ENCODE measurements around the gene RPS15. TPM values are rescaled to one million over a fixed set of nuclear protein-coding genes. Genes with fewer than 3 reads are reported as not detected.

The RPS15 gene
- total RNA-seq, 5 donors from 2014 or later (not counting 1 experiment from before 2014, with no cell fraction given) = 1,731 to 2,353 (median 2,282) TPM

- Histone ChIP-seq H3K9me3 (no peaks in the 10 kb centered on the region), H3K27ac (ENCODE audit: low read length) (no peak overlapping the region), H3K4me1 (ENCODE audit: control insufficient read depth in 1 of 2, extremely low read depth in 1 of 2, insufficient read depth in 2 of 2, low read length in 2 of 2) (peaks cover 0 to 14% of the 10 kb centered on the region in 2 experiments), H3K27me3 (replicated peaks in 1 of 2; ENCODE audit: control insufficient read depth in 2 of 2, extremely low read depth in 1 of 2, insufficient read depth in 2 of 2, low read length in 1 of 2) (no peaks in the 10 kb centered on the region), H3K4me3 (ENCODE audit: control insufficient read depth in 1 of 2, extremely low read depth in 1 of 2, low read length in 1 of 2) (no peak overlapping the region), H3K36me3 (ENCODE audit: control insufficient read depth in 2 of 2, extremely low read depth in 1 of 2, insufficient read depth in 1 of 2, low read length in 1 of 2) (peaks cover 5 to 43% of the 10 kb centered on the region in 2 donors)
- peaks cover 0 to 9% (median 4%) of the 10 kb centered on the region in 3 donors for H3K4me1 Mint-ChIP-seq
- ATAC-seq (replicated peaks in 1 of 4) (no peak), DNase-seq (no peak)
- 96% methylated on average over 22 of the region's 37 CpGs for WGBS (ENCODE audit: insufficient coverage)
- H3K36me3 Mint-ChIP-seq = peaks cover 26% of the 10 kb centered on the region
- H3K27me3 Mint-ChIP-seq = no peaks in the 10 kb centered on the region
- H3K4me3 Mint-ChIP-seq = no peak overlapping the region
- no peaks in the 10 kb centered on the region for H3K9me3 Mint-ChIP-seq
- ChIA-PET CTCF (no interaction called here), POLR2A (no interaction called here)
- no peak overlapping the region for H3K27ac Mint-ChIP-seq
These were observed 45.2 kb upstream of the RPS15 start for GRCh38 chr19:1392939-1393530.

- no peak overlapping the region for H3K27ac Mint-ChIP-seq
- ChIA-PET POLR2A (no interaction called here), CTCF (no interaction called here)
- WGBS (ENCODE audit: insufficient coverage) = 95% methylated on average over 17 of the region's 17 CpGs
- DNase-seq = no peak
- Histone ChIP-seq H3K27me3 (replicated peaks in 1 of 2; ENCODE audit: control insufficient read depth in 2 of 2, extremely low read depth in 1 of 2, insufficient read depth in 2 of 2, low read length in 1 of 2) (no peaks in the 10 kb centered on the region), H3K4me3 (ENCODE audit: control insufficient read depth in 1 of 2, extremely low read depth in 1 of 2, low read length in 1 of 2) (no peak overlapping the region), H3K4me1 (ENCODE audit: control insufficient read depth in 1 of 2, extremely low read depth in 1 of 2, insufficient read depth in 2 of 2, low read length in 2 of 2) (peaks cover 0 to 14% of the 10 kb centered on the region in 2 experiments), H3K36me3 (ENCODE audit: control insufficient read depth in 2 of 2, extremely low read depth in 1 of 2, insufficient read depth in 1 of 2, low read length in 1 of 2) (peaks cover 10 to 35% of the 10 kb centered on the region in 2 donors), H3K9me3 (no peaks in the 10 kb centered on the region), H3K27ac (ENCODE audit: low read length) (no peak overlapping the region)
- H3K36me3 Mint-ChIP-seq = peaks cover 25% of the 10 kb centered on the region
- H3K27me3 Mint-ChIP-seq = no peaks in the 10 kb centered on the region
- H3K4me1 Mint-ChIP-seq = peaks cover 4 to 8% (median 4%) of the 10 kb centered on the region in 3 donors
- H3K4me3 Mint-ChIP-seq = no peak overlapping the region
- H3K9me3 Mint-ChIP-seq = no peaks in the 10 kb centered on the region
- no peak for ATAC-seq (replicated peaks in 1 of 4)
These were observed 44.4 kb upstream of the RPS15 start for GRCh38 chr19:1393841-1394240.

DNA sequence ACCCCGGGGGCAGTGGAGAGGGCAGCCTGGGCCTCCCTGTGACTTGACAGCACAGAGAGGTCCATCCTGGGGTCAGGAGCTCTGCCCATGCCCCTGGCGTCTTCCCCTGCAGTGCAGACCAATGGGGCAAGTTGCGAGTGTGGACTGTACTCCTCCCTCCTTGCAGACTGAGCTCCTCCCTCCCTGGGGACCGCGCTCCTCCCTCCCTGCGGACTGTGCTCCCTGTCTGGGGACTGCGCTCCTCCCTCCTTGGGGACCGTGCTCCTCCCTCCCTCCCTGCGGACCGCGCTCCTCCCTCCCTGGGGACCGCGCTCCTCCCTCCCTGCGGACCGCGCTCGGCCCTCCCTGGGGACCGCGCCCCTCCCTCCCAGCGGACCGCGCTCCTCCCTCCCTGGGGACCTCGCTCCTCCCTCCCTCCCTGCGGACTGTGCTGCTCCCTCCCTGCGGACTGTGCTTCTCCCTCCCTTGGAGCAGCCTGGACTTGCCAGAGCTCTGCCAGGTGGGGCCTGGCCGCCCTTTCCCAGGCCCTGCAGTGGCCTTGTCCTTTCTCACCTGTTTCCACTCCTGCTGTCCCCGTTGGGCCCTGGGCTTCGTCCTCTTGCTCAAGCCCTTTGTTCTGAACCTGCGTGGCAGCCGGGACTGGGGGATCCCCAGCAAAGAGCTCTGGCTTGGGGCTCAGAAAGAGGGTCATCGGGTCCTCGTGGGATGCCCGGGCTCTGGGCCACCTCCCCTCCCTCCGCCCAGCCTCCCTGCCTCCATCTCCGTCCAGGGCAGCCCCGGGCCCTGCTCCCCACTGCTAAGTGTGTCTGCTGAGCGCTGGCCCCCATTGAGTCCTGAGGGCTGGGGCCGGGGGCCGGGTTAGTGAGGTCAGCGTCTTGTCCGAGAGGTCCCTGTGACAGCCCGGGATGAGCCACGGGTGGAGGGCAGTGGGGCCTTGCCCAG lies 43.7 kb upstream of the RPS15 start:
- H3K9me3 Mint-ChIP-seq = no peaks in the 10 kb centered on the region
- DNase-seq = no peak
- Histone ChIP-seq H3K4me1 (ENCODE audit: control insufficient read depth in 1 of 2, extremely low read depth in 1 of 2, insufficient read depth in 2 of 2, low read length in 2 of 2) (peaks cover 0 to 14% of the 10 kb centered on the region in 2 experiments), H3K9me3 (no peaks in the 10 kb centered on the region), H3K27ac (ENCODE audit: low read length) (no peak overlapping the region), H3K4me3 (ENCODE audit: control insufficient read depth in 1 of 2, extremely low read depth in 1 of 2, low read length in 1 of 2) (no peak overlapping the region), H3K27me3 (replicated peaks in 1 of 2; ENCODE audit: control insufficient read depth in 2 of 2, extremely low read depth in 1 of 2, insufficient read depth in 2 of 2, low read length in 1 of 2) (no peaks in the 10 kb centered on the region), H3K36me3 (ENCODE audit: control insufficient read depth in 2 of 2, extremely low read depth in 1 of 2, insufficient read depth in 1 of 2, low read length in 1 of 2) (peaks cover 6 to 28% of the 10 kb centered on the region in 2 donors)
- no peak overlapping the region for H3K27ac Mint-ChIP-seq
- ATAC-seq (replicated peaks in 1 of 4) = no peak
- ChIA-PET CTCF (no interaction called here), POLR2A (no interaction called here)
- no peaks in the 10 kb centered on the region for H3K27me3 Mint-ChIP-seq
- no peak overlapping the region for H3K4me3 Mint-ChIP-seq
- H3K4me1 Mint-ChIP-seq = peaks cover 4 to 5% (median 4%) of the 10 kb centered on the region in 3 donors
- H3K36me3 Mint-ChIP-seq = peaks cover 19% of the 10 kb centered on the region
- 94% methylated on average over 31 of the region's 43 CpGs for WGBS (ENCODE audit: insufficient coverage)

GRCh38 chr19:1395194-1396018 lies 42.8 kb upstream of the RPS15 start:
- no peaks in the 10 kb centered on the region for H3K9me3 Mint-ChIP-seq
- POLR2A ChIA-PET = no interaction called here

DNA sequence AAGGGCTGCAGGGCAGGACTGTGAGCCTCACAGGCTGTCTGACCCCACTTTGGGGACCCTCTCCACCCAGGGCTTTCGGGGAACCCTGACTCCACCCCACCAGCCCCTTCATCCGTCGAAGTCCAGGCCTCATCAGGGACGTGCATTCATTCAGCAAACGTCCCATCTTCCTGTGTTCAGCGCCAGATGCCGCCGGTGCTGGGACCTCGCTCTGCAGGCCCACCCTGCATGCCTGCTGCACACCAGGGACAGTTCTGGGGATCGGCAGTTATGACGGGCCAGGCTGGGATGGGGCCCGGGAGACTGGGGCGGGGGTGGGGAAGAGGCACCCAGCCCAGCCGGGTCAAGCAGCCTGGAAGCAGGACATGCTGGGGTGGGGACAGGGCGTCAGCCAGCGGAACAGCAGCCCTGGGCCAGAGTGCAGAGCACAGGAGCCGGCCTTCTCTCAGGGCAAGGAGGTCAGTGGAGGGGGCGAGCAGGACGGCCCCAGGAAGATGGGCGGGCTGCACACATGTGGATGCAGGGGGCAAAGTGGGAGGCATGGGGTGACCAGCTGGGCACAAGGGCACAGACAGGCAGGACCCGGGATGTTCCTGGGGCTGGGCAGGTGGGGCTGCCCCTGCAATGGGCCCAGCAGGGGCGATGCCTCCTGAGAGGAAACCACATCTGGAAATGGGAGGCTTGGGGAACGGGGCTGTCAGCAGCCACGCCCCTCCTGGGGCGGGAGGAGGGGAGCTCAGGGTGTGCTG lies 42.0 kb upstream of the RPS15 start:
- no peaks in the 10 kb centered on the region for H3K9me3 Mint-ChIP-seq
- DNase-seq = no peak
- H3K27ac ChIP-seq (ENCODE audit: low read length) = no peak overlapping the region
- peaks cover 11% of the 10 kb centered on the region for H3K36me3 Mint-ChIP-seq
- H3K27me3 ChIP-seq (replicated peaks in 1 of 2; ENCODE audit: control insufficient read depth in 2 of 2, extremely low read depth in 1 of 2, insufficient read depth in 2 of 2, low read length in 1 of 2) = no peaks in the 10 kb centered on the region
- H3K4me1 ChIP-seq (ENCODE audit: control insufficient read depth in 1 of 2, extremely low read depth in 1 of 2, insufficient read depth in 2 of 2, low read length in 2 of 2) = peaks cover 0 to 23% of the 10 kb centered on the region in 2 experiments
- ChIA-PET POLR2A (interaction anchor here in 1 of 2 donors (0.6 kb wide), 1 partner anchor 39 kb away, joined by 3 read pairs; no protein-coding TSS in a partner anchor), CTCF (no interaction called here)
- H3K4me3 Mint-ChIP-seq = no peak overlapping the region
- H3K36me3 ChIP-seq (ENCODE audit: control insufficient read depth in 2 of 2, extremely low read depth in 1 of 2, insufficient read depth in 1 of 2, low read length in 1 of 2) = peaks cover 6 to 13% of the 10 kb centered on the region in 2 donors
- peak in 1 of 4 experiments; percentile 7 for ATAC-seq (replicated peaks in 1 of 4)
- H3K4me1 Mint-ChIP-seq = peaks cover 4 to 12% (median 9%) of the 10 kb centered on the region in 3 donors
- H3K9me3 ChIP-seq = no peaks in the 10 kb centered on the region
- H3K4me3 ChIP-seq (ENCODE audit: control insufficient read depth in 1 of 2, extremely low read depth in 1 of 2, low read length in 1 of 2) = no peak overlapping the region
- no peaks in the 10 kb centered on the region for H3K27me3 Mint-ChIP-seq
- H3K27ac Mint-ChIP-seq = no peak overlapping the region
- WGBS (ENCODE audit: insufficient coverage) = 70% methylated on average over 20 of the region's 25 CpGs

More at GRCh38 chr19:1395194-1396018, 42.8 kb upstream of the RPS15 start:
- Mint-ChIP-seq H3K4me3 (no peak overlapping the region), H3K4me1 (peaks cover 4 to 7% (median 4%) of the 10 kb centered on the region in 3 donors), H3K27me3 (no peaks in the 10 kb centered on the region), H3K36me3 (peaks cover 13% of the 10 kb centered on the region), H3K27ac (no peak overlapping the region)
- no peaks in the 10 kb centered on the region for H3K27me3 ChIP-seq (replicated peaks in 1 of 2; ENCODE audit: control insufficient read depth in 2 of 2, extremely low read depth in 1 of 2, insufficient read depth in 2 of 2, low read length in 1 of 2)
- no peaks in the 10 kb centered on the region for H3K9me3 ChIP-seq
- H3K4me1 ChIP-seq (ENCODE audit: control insufficient read depth in 1 of 2, extremely low read depth in 1 of 2, insufficient read depth in 2 of 2, low read length in 2 of 2) = peaks cover 0 to 16% of the 10 kb centered on the region in 2 experiments
- CTCF ChIA-PET = no interaction called here
- no peak for ATAC-seq (replicated peaks in 1 of 4)
- no peak for DNase-seq
- H3K27ac ChIP-seq (ENCODE audit: low read length) = no peak overlapping the region
- peaks cover 6 to 21% of the 10 kb centered on the region in 2 donors for H3K36me3 ChIP-seq (ENCODE audit: control insufficient read depth in 2 of 2, extremely low read depth in 1 of 2, insufficient read depth in 1 of 2, low read length in 1 of 2)
- WGBS (ENCODE audit: insufficient coverage) = 97% methylated on average over 42 of the region's 52 CpGs
- no peak overlapping the region for H3K4me3 ChIP-seq (ENCODE audit: control insufficient read depth in 1 of 2, extremely low read depth in 1 of 2, low read length in 1 of 2)
